Psoas muscle (tissue), 8 donors: Measurements from ENCODE around the gene COL17A1. TPM values are rescaled to one million over a fixed set of nuclear protein-coding genes. Genes with fewer than 3 reads are reported as not detected.

Experiments used
- ATAC-seq, 4 donors: fragments of 200-7000 bp; cut with Tn5 transposase; one replicate each; pipeline ENCODE4 v1.9.1; 2020; ENCODE audit warnings: moderate library complexity in 3 of 4, mild to moderate bottlenecking in 2 of 4
- DNase-seq, 2 donors: peaks; one replicate each; pipeline ENCODE4 v3.0.0-alpha.2; 2020
- H3K27ac ChIP-seq: fragments of 200-600 bp; one replicate; pipeline ENCODE4 v1.8.0; 2022
- H3K27me3 ChIP-seq, 3 donors: fragments of 200-600 bp in 1 of 3; one replicate each; pipeline versions ENCODE4 v1.6.1 to v1.8.0; 2013 to 2022; ENCODE audit warnings: low read length in 2 of 3, mild to moderate bottlenecking in 2 of 3, moderate library complexity in 1 of 3; ENCODE audit not compliant: insufficient read depth in 3 of 3
- H3K36me3 ChIP-seq, 2 donors: fragments of 200-600 bp in 1 of 2; one replicate each; pipeline versions ENCODE4 v1.6.1 to v1.8.0; 2013 to 2022; ENCODE audit warnings: low read depth in 1 of 2, mild to moderate bottlenecking in 1 of 2, moderate library complexity in 1 of 2; ENCODE audit not compliant: insufficient read depth in 1 of 2
- H3K4me1 ChIP-seq: fragments of 200-600 bp; one replicate; pipeline ENCODE4 v1.8.0; 2022
- H3K4me3 ChIP-seq: fragments of 200-600 bp; one replicate; pipeline ENCODE4 v1.8.0; 2022; ENCODE audit warnings: mild to moderate bottlenecking
- H3K9me3 ChIP-seq: fragments of 200-600 bp; one replicate; pipeline ENCODE4 v1.8.0; 2022
- WGBS, 3 donors: extraction: QIAGEN DNeasy Blood & Tissue Kit; methylation state at CpG; one replicate each; pipeline versions ENCODE4 v1.1.6 to v1.1.7; 2013; 5-methylcytosine and 5-hydroxymethylcytosine counted together
- intact Hi-C, 2 donors: fragments of 100-400 bp; cut with DNase I; formaldehyde crosslinking; loops; one replicate each; pipeline versions ENCODE4 v1.11.0 to v1.14.2; 2022
- polyA plus RNA-seq, 3 donors: library from polyadenylated mRNA; stranded (reverse); fragments of 200-250 nt; gene quantifications; one replicate each; pipeline ENCODE4 v1.2.3, GENCODE V29; 2013
- total RNA-seq, 4 donors: library from RNA; stranded (reverse); fragmentation: NEBNext Ultra II Directional in 2 of 4; extraction: Animal tissue kit (Norgen Biotek cat#: 25700) in 2 of 4; gene quantifications; one replicate each; pipeline versions ENCODE4 v1.2.1 to v1.2.4, GENCODE V29; 2021 to 2023
- TF ChIP-seq, protein P1 (sequence below): fragments of 200-600 bp; IDR thresholded peaks from one replicate; pipeline ENCODE4 v1.8.0; 2022; ENCODE audit warnings: antibody characterized with exemption
- donor health status: healthy with polysubstance abuse.
- donor health status: DM: no; HTN: no; CAD: no; lungs with moderate emphysema.
- donor health status: Bipolar disorder and iron deficiency.
- donor health status: healthy.
- donor health status: DM: yes; HTN: yes; CAD: no.
- donor health status: DM: no; HTN: no; CAD: no.
- donor health status: DM: no; HTN: no; CAD: no.
- donor health status: DM: yes; HTN: yes; CAD: no.

Gene COL17A1
- total and polyA plus RNA-seq, 7 donors = 0.01 to 0.18 (median 0.06) TPM; not detected in 3

- no peak overlapping the region for H3K4me3 ChIP-seq
- no peaks in the 10 kb centered on the region for H3K27me3 ChIP-seq
- intact Hi-C loops = no loop called here
- no peak overlapping the region for H3K27ac ChIP-seq
- TF ChIP-seq, protein P1, sequence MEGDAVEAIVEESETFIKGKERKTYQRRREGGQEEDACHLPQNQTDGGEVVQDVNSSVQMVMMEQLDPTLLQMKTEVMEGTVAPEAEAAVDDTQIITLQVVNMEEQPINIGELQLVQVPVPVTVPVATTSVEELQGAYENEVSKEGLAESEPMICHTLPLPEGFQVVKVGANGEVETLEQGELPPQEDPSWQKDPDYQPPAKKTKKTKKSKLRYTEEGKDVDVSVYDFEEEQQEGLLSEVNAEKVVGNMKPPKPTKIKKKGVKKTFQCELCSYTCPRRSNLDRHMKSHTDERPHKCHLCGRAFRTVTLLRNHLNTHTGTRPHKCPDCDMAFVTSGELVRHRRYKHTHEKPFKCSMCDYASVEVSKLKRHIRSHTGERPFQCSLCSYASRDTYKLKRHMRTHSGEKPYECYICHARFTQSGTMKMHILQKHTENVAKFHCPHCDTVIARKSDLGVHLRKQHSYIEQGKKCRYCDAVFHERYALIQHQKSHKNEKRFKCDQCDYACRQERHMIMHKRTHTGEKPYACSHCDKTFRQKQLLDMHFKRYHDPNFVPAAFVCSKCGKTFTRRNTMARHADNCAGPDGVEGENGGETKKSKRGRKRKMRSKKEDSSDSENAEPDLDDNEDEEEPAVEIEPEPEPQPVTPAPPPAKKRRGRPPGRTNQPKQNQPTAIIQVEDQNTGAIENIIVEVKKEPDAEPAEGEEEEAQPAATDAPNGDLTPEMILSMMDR = no peak
- 95 to 97% (median 97%) methylated on average over 2 of the region's 2 CpGs for WGBS, 3 donors
- no peaks in the 10 kb centered on the region for H3K9me3 ChIP-seq
- DNase-seq = no peak
- H3K36me3 ChIP-seq = peaks cover 6 to 93% of the 10 kb centered on the region in 2 donors
- H3K4me1 ChIP-seq = no peaks in the 10 kb centered on the region
- ATAC-seq = no peak
Observed at GRCh38 chr10:103998805-103999204, 86.9 kb downstream of the COL17A1 start.

DNA sequence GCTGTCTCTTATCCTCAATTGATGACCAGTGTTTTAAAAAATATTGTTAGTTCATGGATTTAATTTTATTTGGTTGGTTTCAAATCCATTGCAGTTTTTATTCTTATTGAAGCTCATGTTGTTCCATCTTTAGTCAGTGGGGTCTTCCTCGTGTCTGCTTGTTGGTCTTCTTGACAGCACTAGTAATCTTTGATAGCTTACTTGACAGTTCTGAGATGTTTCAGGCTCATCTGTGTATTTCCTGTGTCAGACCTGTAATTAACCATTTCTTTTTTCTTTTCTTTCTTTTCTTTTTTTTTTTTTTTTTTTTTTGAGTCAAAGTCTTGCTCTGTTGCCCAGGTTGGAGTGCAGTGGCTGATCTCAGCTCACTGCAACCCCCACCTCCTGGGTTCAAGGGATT lies 90.5 kb downstream of the COL17A1 start:
- H3K4me1 ChIP-seq = no peaks in the 10 kb centered on the region
- intact Hi-C loops = no loop called here
- peaks cover 0 to 84% of the 10 kb centered on the region in 2 donors for H3K36me3 ChIP-seq
- no peak overlapping the region for H3K4me3 ChIP-seq
- ATAC-seq = no peak
- DNase-seq = no peak
- H3K27me3 ChIP-seq = no peaks in the 10 kb centered on the region
- H3K9me3 ChIP-seq = no peaks in the 10 kb centered on the region
- no peak overlapping the region for H3K27ac ChIP-seq
- TF ChIP-seq, protein P1 = no peak
- 92 to 100% (median 96%) methylated on average over 1 of the region's 1 CpG for WGBS, 3 donors

GRCh38 chr10:103991393-103992128 lies 94.1 kb downstream of the COL17A1 start:
- TF ChIP-seq, protein P1 = no peak

GRCh38 chr10:103990531-103990930 lies 95.1 kb downstream of the COL17A1 start:
- ATAC-seq = no peak
- no peak overlapping the region for H3K4me3 ChIP-seq
- DNase-seq = no peak
- H3K27ac ChIP-seq = no peak overlapping the region
- intact Hi-C loops = no loop called here
- peaks cover 0 to 44% of the 10 kb centered on the region in 2 donors for H3K36me3 ChIP-seq
- no peaks in the 10 kb centered on the region for H3K9me3 ChIP-seq
- no peaks in the 10 kb centered on the region for H3K27me3 ChIP-seq
- 85 to 97% (median 91%) methylated on average over 1 of the region's 1 CpG for WGBS, 3 donors
- peaks cover 10% of the 10 kb centered on the region for H3K4me1 ChIP-seq
- TF ChIP-seq, protein P1 = no peak

More at GRCh38 chr10:103991393-103992128, 94.1 kb downstream of the COL17A1 start:
- Histone ChIP-seq H3K27me3 (no peaks in the 10 kb centered on the region), H3K27ac (no peak overlapping the region), H3K9me3 (no peaks in the 10 kb centered on the region), H3K4me3 (no peak overlapping the region), H3K36me3 (peaks cover 0 to 53% of the 10 kb centered on the region in 2 donors), H3K4me1 (peaks cover 10% of the 10 kb centered on the region)
- ATAC-seq (no peak), DNase-seq (no peak)
- 71 to 79% (median 74%) methylated on average over 3 of the region's 3 CpGs for WGBS, 3 donors
- intact Hi-C loops = no loop called here

GRCh38 chr10:103990121-103990520 lies 95.6 kb downstream of the COL17A1 start:
- ATAC-seq (no peak), DNase-seq (no peak)
- Histone ChIP-seq H3K27me3 (no peaks in the 10 kb centered on the region), H3K4me3 (no peak overlapping the region), H3K4me1 (peaks cover 10% of the 10 kb centered on the region), H3K9me3 (no peaks in the 10 kb centered on the region), H3K36me3 (peaks cover 0 to 40% of the 10 kb centered on the region in 2 donors), H3K27ac (no peak overlapping the region)
- intact Hi-C loops = no loop called here
- WGBS, 3 donors = 76 to 86% (median 84%) methylated on average over 3 of the region's 3 CpGs
- TF ChIP-seq, protein P1 = no peak
